H1 (cell line): Measurements from ENCODE around the gene FRS2. TPM values are rescaled to one million over a fixed set of nuclear protein-coding genes. Genes with fewer than 3 reads are reported as not detected.

Experiments used
- CTCF ChIA-PET: fragments of 300-600 bp; sonication (Branson Sonifier 250); formaldehyde crosslinking; loops from one replicate; lab custom pipeline; 2021; ENCODE audit not compliant: partially characterized antibody; lab: Charles Lee
- POLR2A ChIA-PET: fragments of 300-600 bp; sonication (Branson Sonifier 250); formaldehyde crosslinking; loops from one replicate; lab custom pipeline; 2021; ENCODE audit warnings: inconsistent platforms; ENCODE audit not compliant: partially characterized antibody; lab: Charles Lee
- DNase-seq, 2 experiments: peaks; one replicate each; pipeline versions ENCODE4 v3.0.0 to v3.0.0-alpha.2; 2010 to 2022; ENCODE audit warnings: low spot score in 2 of 2, low read depth in 1 of 2, mixed read lengths in 1 of 2
- FAIRE-seq: peaks from 2 replicates; lab custom pipeline; 2011; peaks lifted over from hg19 to GRCh38; lab: Jason Lieb, UNC
- H2AFZ ChIP-seq: 2 replicates; pipeline ENCODE4 v1.8.1; 2012; ENCODE audit warnings: low read length, inconsistent platforms
- H2AK5ac ChIP-seq: 2 replicates; pipeline ENCODE4 v1.6.1; 2013; ENCODE audit warnings: low read depth, low read length
- H2BK120ac ChIP-seq: replicated peaks from 2 replicates; pipeline ENCODE3; 2013; ENCODE audit warnings: low read depth, low read length, inconsistent platforms
- H2BK12ac ChIP-seq: 2 replicates; pipeline ENCODE4 v1.6.1; 2013; ENCODE audit warnings: low read depth, low read length
- H2BK15ac ChIP-seq: 2 replicates; pipeline ENCODE4 v1.6.1; 2013; ENCODE audit warnings: low read length
- H2BK20ac ChIP-seq: 2 replicates; pipeline ENCODE4 v1.6.1; 2013; ENCODE audit warnings: low read length
- H2BK5ac ChIP-seq: 2 replicates; pipeline ENCODE4 v1.6.1; 2013; ENCODE audit warnings: low read depth, low read length
- H3K14ac ChIP-seq: 2 replicates; pipeline ENCODE4 v1.6.1; 2013; ENCODE audit warnings: inconsistent platforms; ENCODE audit not compliant: insufficient read length
- H3K18ac ChIP-seq: 2 replicates; pipeline ENCODE4 v1.6.1; 2013; ENCODE audit warnings: low read length; ENCODE audit errors: extremely low read depth
- H3K23ac ChIP-seq: 2 replicates; pipeline ENCODE4 v1.6.1; 2013; ENCODE audit warnings: inconsistent platforms; ENCODE audit not compliant: insufficient read length
- H3K23me2 ChIP-seq: 2 replicates; pipeline ENCODE4 v1.6.1; 2013; ENCODE audit warnings: low read depth, low read length
- H3K27ac ChIP-seq: 2 replicates; pipeline ENCODE4 v1.6.1; 2011; ENCODE audit warnings: low read depth, low read length, inconsistent platforms
- H3K27me3 ChIP-seq, 4 experiments: replicated peaks in 1 of 4; 1 replicate in 1 of 4; 2 replicates in 3 of 4; pipeline versions ENCODE4 v1.6.1 to v1.8.1; 2011 to 2013; ENCODE audit warnings: low read length in 3 of 4, mild to moderate bottlenecking in 3 of 4, inconsistent platforms in 2 of 4, mixed read lengths in 2 of 4, moderate library complexity in 1 of 4; ENCODE audit not compliant: control insufficient read depth in 3 of 4, insufficient read depth in 3 of 4; ENCODE audit errors: extremely low read depth in 1 of 4
- H3K36me3 ChIP-seq, 4 experiments: 2 replicates each; pipeline versions ENCODE4 v1.6.1 to v1.8.1; 2011 to 2013; ENCODE audit warnings: mild to moderate bottlenecking in 4 of 4, low read length in 3 of 4, moderate library complexity in 2 of 4, control low read depth in 1 of 4, inconsistent platforms in 1 of 4; ENCODE audit not compliant: insufficient read depth in 4 of 4, control insufficient read depth in 2 of 4
- H3K4ac ChIP-seq: replicated peaks from 2 replicates; pipeline ENCODE3; 2013; ENCODE audit warnings: low read length, low read depth, mixed read lengths, inconsistent platforms; ENCODE audit not compliant: insufficient read length
- H3K4me1 ChIP-seq, 4 experiments: replicated peaks in 1 of 4; 1 replicate in 1 of 4; 2 replicates in 3 of 4; pipeline versions ENCODE4 v1.6.1 to v1.8.1; 2011 to 2013; ENCODE audit warnings: low read length in 3 of 4, inconsistent platforms in 2 of 4, mixed read lengths in 1 of 4; ENCODE audit not compliant: insufficient read depth in 4 of 4, control insufficient read depth in 3 of 4
- H3K4me2 ChIP-seq, 2 experiments: 2 replicates each; pipeline versions ENCODE4 v1.6.1 to v1.8.1; 2011 to 2013; ENCODE audit warnings: low read depth in 2 of 2, low read length in 2 of 2, control low read depth in 1 of 2, inconsistent platforms in 1 of 2, mild to moderate bottlenecking in 1 of 2; ENCODE audit not compliant: insufficient read depth in 1 of 2
- H3K4me3 ChIP-seq, 4 experiments: fragments of 200-600, 300-600 bp in 1 of 4; sonication (generic), shearing (Covaris generic), sonication (Bioruptor Twin) in 1 of 4; 2 replicates each; pipeline versions ENCODE4 v1.5.1 to v1.8.1; 2011 to 2016; ENCODE audit warnings: low read length in 4 of 4, low read depth in 3 of 4, control low read depth in 2 of 4, inconsistent platforms in 2 of 4, mild to moderate bottlenecking in 2 of 4, mixed read lengths in 1 of 4, moderate library complexity in 1 of 4; ENCODE audit not compliant: insufficient read depth in 2 of 4; ENCODE audit errors: extremely low read depth in 1 of 4
- H3K56ac ChIP-seq: replicated peaks from 2 replicates; pipeline ENCODE3; 2013; ENCODE audit warnings: low read depth, mild to moderate bottlenecking, mixed read lengths, low read length, inconsistent platforms; ENCODE audit not compliant: insufficient read length
- H3K79me1 ChIP-seq: 2 replicates; pipeline ENCODE4 v1.6.1; 2013; ENCODE audit warnings: low read depth, low read length, control low read depth
- H3K79me2 ChIP-seq, 2 experiments: 2 replicates each; pipeline versions ENCODE4 v1.6.1 to v1.8.1; 2012 to 2013; ENCODE audit warnings: low read length in 2 of 2, mild to moderate bottlenecking in 2 of 2, inconsistent platforms in 1 of 2; ENCODE audit not compliant: insufficient read depth in 2 of 2, control insufficient read depth in 1 of 2
- H3K9ac ChIP-seq, 4 experiments: replicated peaks in 1 of 4; 1 replicate in 1 of 4; 2 replicates in 3 of 4; pipeline versions ENCODE4 v1.6.1 to v1.8.1; 2011 to 2013; ENCODE audit warnings: low read depth in 3 of 4, low read length in 3 of 4, control low read depth in 2 of 4, mild to moderate bottlenecking in 2 of 4, moderate library complexity in 2 of 4, inconsistent platforms in 1 of 4; ENCODE audit errors: extremely low read depth in 1 of 4
- H3K9me3 ChIP-seq, 2 experiments: 2 replicates each; pipeline versions ENCODE4 v1.6.1 to v1.8.1; 2012 to 2013; ENCODE audit warnings: mild to moderate bottlenecking in 2 of 2, moderate library complexity in 2 of 2, control low read depth in 1 of 2, inconsistent platforms in 1 of 2, low read depth in 1 of 2, low read length in 1 of 2, mixed read lengths in 1 of 2; ENCODE audit not compliant: insufficient read depth in 2 of 2
- H4K20me1 ChIP-seq, 2 experiments: replicated peaks in 1 of 2; 2 replicates each; pipeline versions ENCODE3 to v1.8.1; 2011 to 2013; ENCODE audit warnings: inconsistent platforms in 2 of 2, low read length in 2 of 2, mild to moderate bottlenecking in 1 of 2; ENCODE audit not compliant: insufficient read depth in 2 of 2, control insufficient read depth in 1 of 2
- H4K5ac ChIP-seq: 2 replicates; pipeline ENCODE4 v1.6.1; 2013; ENCODE audit warnings: low read length, low read depth, mixed read lengths, inconsistent platforms; ENCODE audit not compliant: insufficient read length
- H4K8ac ChIP-seq: 2 replicates; pipeline ENCODE4 v1.8.0; 2013; ENCODE audit warnings: mild to moderate bottlenecking, moderate library complexity, low read length, inconsistent platforms; ENCODE audit not compliant: insufficient read depth; ENCODE audit errors: extremely low read depth
- H4K91ac ChIP-seq: replicated peaks from 2 replicates; pipeline ENCODE3; 2013; ENCODE audit warnings: low read length, mixed read lengths, inconsistent platforms; ENCODE audit not compliant: insufficient read length
- EZH2 ChIP-seq: fragments of 200-600 bp; sonication (generic); IDR thresholded peaks from 2 replicates; pipeline ENCODE4 v1.7.1; 2012; ENCODE audit warnings: low read depth, mild to moderate bottlenecking, moderate library complexity, low read length, inconsistent platforms; ENCODE audit not compliant: severe bottlenecking
- PHF8 ChIP-seq: fragments of 200-600 bp; sonication (generic); conservative IDR thresholded peaks from 2 replicates; pipeline ENCODE4 v1.7.1; 2012; ENCODE audit warnings: low read depth, mild to moderate bottlenecking, inconsistent platforms, low read length, moderate library complexity
- SIRT6 ChIP-seq: IDR thresholded peaks from one replicate; pipeline ENCODE4 v1.7.1; 2012; ENCODE audit warnings: low read length, inconsistent platforms
- SIX5 ChIP-seq: IDR thresholded peaks from 2 replicates; pipeline ENCODE4 v1.6.1; 2011; ENCODE audit warnings: mild to moderate bottlenecking, low read depth, low read length
- TAF1 ChIP-seq: IDR thresholded peaks from 2 replicates; pipeline ENCODE4 v1.6.1; 2011; ENCODE audit warnings: mild to moderate bottlenecking, low read depth, low read length
- TEAD4 ChIP-seq: IDR thresholded peaks from 2 replicates; pipeline ENCODE4 v1.6.1; 2012; ENCODE audit warnings: low read depth, low read length, inconsistent platforms, mixed read lengths
- YY1 ChIP-seq: IDR thresholded peaks from 2 replicates; pipeline ENCODE4 v1.6.1; 2011; ENCODE audit warnings: low read depth, mild to moderate bottlenecking, low read length
- WGBS, 2 experiments: shearing (Covaris generic) in 1 of 2; methylation state at CpG; one replicate each; pipeline versions ENCODE4 v1.1.6 to v1.1.7; 2013 to 2015; ENCODE audit warnings: low lambda C conversion rate in 2 of 2, mixed read lengths in 2 of 2, inconsistent platforms in 1 of 2, low coverage in 1 of 2, missing lambda C conversion rate in 1 of 2; ENCODE audit not compliant: insufficient replicate concordance in 2 of 2, insufficient coverage in 1 of 2, insufficient read length in 1 of 2; ENCODE audit errors: extremely low coverage in 1 of 2, missing lambda C conversion rate in 1 of 2; 5-methylcytosine and 5-hydroxymethylcytosine counted together
- polyA plus RNA-seq, 7 experiments: library from polyadenylated mRNA; depleted of rRNA in 3 of 7; stranded (reverse) in 5 of 7; unstranded in 2 of 7; fragments of >200 nt in 5 of 7; fragments of 200-250 nt in 2 of 7; gene quantifications; 1 replicate in 5 of 7; 2 replicates in 1 of 7; 4 replicates in 1 of 7; pipeline versions ENCODE4 v1.2.1 to v1.2.3, GENCODE V29; 2011 to 2013; ENCODE audit warnings: missing spikeins in 2 of 7, mixed read lengths in 2 of 7
- total RNA-seq: library from RNA; stranded (reverse); fragmentation: NEBNext Ultra II Directional; extraction: Animal tissue kit (Norgen Biotek cat#: 25700); gene quantifications from 2 replicates; pipeline ENCODE4 v1.2.1, GENCODE V29; 2021

FRS2 gene
- total and polyA plus RNA-seq, 2 of the 8 experiments (the other 6 are each of a cell fraction or from before 2014, with no cell fraction given), result 10.3 to 35.8 TPM

DNA sequence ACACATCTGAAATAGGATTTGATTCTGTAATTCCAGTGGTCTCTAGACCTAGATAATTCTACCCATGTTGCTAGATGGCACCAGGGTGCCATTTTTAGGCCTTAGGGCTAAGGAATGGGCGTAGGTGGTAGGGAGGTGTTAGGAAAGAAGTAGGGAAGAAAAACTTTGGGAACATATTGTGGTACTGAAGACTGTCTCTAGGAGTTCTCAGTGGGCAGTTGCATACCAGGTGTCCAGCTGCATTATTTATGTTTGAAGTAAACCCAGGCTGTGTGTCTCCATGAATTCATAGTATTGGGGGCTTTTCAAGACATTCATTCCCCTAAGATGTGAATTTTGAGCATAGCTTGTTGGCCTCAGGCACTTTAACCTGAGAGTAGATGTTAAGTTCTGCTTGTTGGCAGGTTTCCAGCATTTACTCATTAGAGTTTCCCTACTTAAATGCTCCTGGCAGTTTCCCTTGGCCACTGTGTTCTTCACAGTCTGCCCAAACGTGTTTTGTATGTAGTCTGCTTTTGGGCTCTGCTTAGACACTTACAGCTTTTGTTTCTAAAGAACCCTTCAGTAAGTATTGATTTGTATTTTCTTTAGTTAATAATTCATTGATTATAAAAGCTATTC lies 83.5 kb downstream of the FRS2 start:
- Histone ChIP-seq H2AFZ (no peak overlapping the region), H3K36me3 (no peaks in the 10 kb centered on the region), H2AK5ac (no peak overlapping the region), H3K4me2 (no peak overlapping the region), H2BK20ac (no peak overlapping the region), H3K9ac (no peak overlapping the region), H3K79me2 (peaks cover 0 to 16% of the 10 kb centered on the region in 2 experiments; a peak in 1 of 4 replicates), H2BK5ac (no peak overlapping the region), H3K18ac (no peak overlapping the region), H3K4me1 (peaks cover 0 to 2% (median 0%) of the 10 kb centered on the region in 4 experiments; a peak in 1 of 7 replicates), H3K79me1 (no peaks in the 10 kb centered on the region; the same call in 1 of the 2 replicates), H4K20me1 (no peaks in the 10 kb centered on the region), H3K4me3 (no peak overlapping the region), H2BK120ac (no peak overlapping the region), H3K14ac (no peak overlapping the region), H2BK12ac (no peak overlapping the region), H3K23ac (no peak overlapping the region), H2BK15ac (no peak overlapping the region), H3K9me3 (no peaks in the 10 kb centered on the region), H3K23me2 (no peaks in the 10 kb centered on the region), H3K27me3 (no peaks in the 10 kb centered on the region), H4K5ac (no peak overlapping the region), H3K27ac (no peak overlapping the region), H4K8ac (no peak overlapping the region), H4K91ac (no peak overlapping the region), H3K4ac (no peak overlapping the region), H3K56ac (no peak overlapping the region)
- FAIRE-seq, result no peak
- no peak for DNase-seq
- WGBS, 2 experiments, result 83 to 100% methylated on average over 1 to 2 of the region's 2 CpGs
- ChIA-PET POLR2A (interaction anchor here (0.7 to 2.1 kb wide), 5 partner anchors 11 to 84 kb away, joined by 3 to 7 read pairs (median 4); partner anchors contain the start of gene FRS2), CTCF (interaction anchor here (0.6 to 4.4 kb wide), 5 partner anchors 11 to 261 kb away, joined by 3 to 32 read pairs (median 7); no protein-coding TSS in a partner anchor)
- no peak for TF ChIP-seq SIX5
- TF ChIP-seq YY1, result no peak
- TF ChIP-seq EZH2, result no peak
- no peak for TF ChIP-seq TAF1
- TF ChIP-seq TEAD4, result no peak
- TF ChIP-seq PHF8, result no peak
- no peak for TF ChIP-seq SIRT6
